Measurements from ENCODE around the gene NID1. TPM values are rescaled to one million over a fixed set of nuclear protein-coding genes. Genes with fewer than 3 reads are reported as not detected.

Gene NID1
- total and polyA plus RNA-seq, 9 of the 15 experiments (the other 6 are each of a cell fraction or from before 2014, with no cell fraction given): 0.22 TPM; not detected in 8

- TF ChIP-seq ZNF740 (CRISPR knock-in tag; IDR thresholded peaks at IDR 0.05): no peak
- no peak for TF ChIP-seq ZNF740 (tag; IDR thresholded peaks at IDR 0.05)
- TF ChIP-seq NFRKB (IDR thresholded peaks at IDR 0.05; ENCODE audit: low read depth): no peak
- TF ChIP-seq GTF2B (IDR thresholded peaks at IDR 0.05; ENCODE audit: extremely low read depth, insufficient read length): no peak
- TF ChIP-seq HMGN3 (IDR thresholded peaks at IDR 0.05; ENCODE audit: borderline replicate concordance, extremely low read depth, insufficient read length, low read depth, low read length): no peak
- TF ChIP-seq, protein P1, sequence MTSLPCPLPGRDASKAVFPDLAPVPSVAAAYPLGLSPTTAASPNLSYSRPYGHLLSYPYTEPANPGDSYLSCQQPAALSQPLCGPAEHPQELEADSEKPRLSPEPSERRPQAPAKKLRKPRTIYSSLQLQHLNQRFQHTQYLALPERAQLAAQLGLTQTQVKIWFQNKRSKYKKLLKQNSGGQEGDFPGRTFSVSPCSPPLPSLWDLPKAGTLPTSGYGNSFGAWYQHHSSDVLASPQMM (CRISPR knock-in tag; IDR thresholded peaks at IDR 0.05): no peak
- no peak for TF ChIP-seq BACH1 (tag; IDR thresholded peaks at IDR 0.05)
- no peak for TF ChIP-seq SMARCA5 (IDR thresholded peaks at IDR 0.05)
Measured at GRCh38 chr1:235935235-235936225, 129.4 kb downstream of the NID1 start (continued).

Data from K562 (cell line).